Testis (tissue), 3 donors: ENCODE measurements around the gene GARRE1. TPM values are rescaled to one million over a fixed set of nuclear protein-coding genes. Genes with fewer than 3 reads are reported as not detected.
"Not testable (repeated sequence)": the region's sequence is repeated elsewhere in the genome, so short reads cannot be mapped to it uniquely, and the experiment has no call there.

Source experiments
- DNase-seq: peaks from one replicate; pipeline ENCODE4 v3.0.0-alpha.2; 2019
- H3K27ac ChIP-seq, 2 donors: fragments of 200-600 bp; sonication (generic); one replicate each; pipeline ENCODE4 v1.5.1; 2019
- H3K27me3 ChIP-seq: fragments of 200-600 bp; sonication (generic); one replicate; pipeline ENCODE4 v1.5.1; 2019
- H3K36me3 ChIP-seq: fragments of 200-600 bp; sonication (generic); one replicate; pipeline ENCODE4 v1.5.1; 2017; ENCODE audit warnings: low read depth; ENCODE audit errors: missing control alignments
- H3K4me1 ChIP-seq: fragments of 200-600 bp; sonication (generic); one replicate; pipeline ENCODE4 v1.5.1; 2019
- H3K4me3 ChIP-seq, 2 donors: fragments of 200-600 bp; sonication (generic); one replicate each; pipeline ENCODE4 v1.5.1; 2017 to 2019
- H3K9me3 ChIP-seq: fragments of 200-600 bp; sonication (generic); one replicate; pipeline ENCODE4 v1.5.1; 2017
- CTCF ChIP-seq, 3 experiments: fragments of 450-650 bp in 2 of 3; fragments of 200-600 bp in 1 of 3; sonication (generic) in 1 of 3; IDR thresholded peaks; one replicate each; pipeline ENCODE4 v1.5.1; 2016 to 2019; ENCODE audit warnings: antibody characterized with exemption in 3 of 3, mild to moderate bottlenecking in 2 of 3, moderate library complexity in 1 of 3
- POLR2A ChIP-seq: fragments of 450-650 bp; IDR thresholded peaks from one replicate; pipeline ENCODE4 v1.6.1; 2017; ENCODE audit warnings: antibody characterized with exemption, mild to moderate bottlenecking, moderate library complexity
- WGBS, 2 donors: methylation state at CpG; one replicate each; pipeline ENCODE4 v1.1.5; 2018; 5-methylcytosine and 5-hydroxymethylcytosine counted together
- intact Hi-C: fragments of 100-400 bp; cut with DNase I; formaldehyde crosslinking; loops from one replicate; pipeline ENCODE4 v1.15.1; 2023; ENCODE audit warnings: low total_unique reads
- polyA plus RNA-seq: library from polyadenylated mRNA; stranded (reverse); fragments of 350-450 nt; fragmentation: Illumina TruSeq; extraction: RNeasy Lipid Tissue Mini Kit (QIAGEN cat#74804); gene quantifications from one replicate; pipeline ENCODE4 v1.2.3, GENCODE V29; 2014; ENCODE audit warnings: low read depth, low replicate concordance; ENCODE audit not compliant: insufficient read depth
- total RNA-seq, 2 donors: library from RNA; depleted of rRNA; stranded (reverse); fragments of >200 nt; gene quantifications; one replicate each; pipeline ENCODE4 v1.2.3, GENCODE V29; 2016

GARRE1 gene
- total and polyA plus RNA-seq, 3 donors from 2014 or later = 21.1 to 38.4 (median 33.7) TPM

DNA sequence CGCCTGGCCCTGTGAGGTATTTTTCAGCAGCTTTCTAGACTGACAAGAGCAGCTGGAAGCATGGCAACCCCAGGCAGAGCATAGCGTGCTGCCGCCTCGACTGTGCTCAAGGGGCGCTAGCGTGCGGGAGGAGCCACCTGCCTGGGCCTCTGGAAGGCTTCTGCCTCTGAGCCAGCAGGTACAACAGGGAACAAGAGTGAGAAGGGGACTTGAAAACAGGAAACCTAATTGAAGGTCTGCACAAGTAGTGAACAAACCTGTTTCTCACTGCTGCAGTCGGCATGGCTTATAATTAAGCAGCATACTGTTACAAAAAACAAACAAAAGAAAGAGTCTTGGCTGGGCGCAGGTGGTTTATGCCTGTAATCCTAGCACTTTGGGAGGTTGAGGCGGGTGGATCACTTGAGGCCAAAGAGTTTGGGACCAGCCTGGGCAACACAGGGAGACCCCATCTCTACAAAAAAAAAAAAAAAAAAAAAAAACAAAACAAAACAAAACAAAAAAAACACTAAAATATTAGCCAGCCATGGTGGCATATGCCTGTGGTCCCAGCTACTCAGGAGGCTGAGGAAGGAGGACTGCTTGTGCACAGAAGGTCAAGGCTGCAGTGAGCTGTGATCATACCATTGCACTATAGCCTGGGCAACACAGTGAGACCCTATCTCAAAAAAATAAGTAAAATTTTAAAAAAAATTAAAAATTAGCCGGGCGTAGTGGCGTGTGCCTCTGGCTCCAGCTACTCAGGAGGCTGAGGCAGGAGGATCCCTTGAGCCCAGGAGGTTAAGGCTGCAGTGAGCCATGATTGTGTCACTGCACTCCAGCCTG is 12.6 kb upstream of the GARRE1 start:
- Histone ChIP-seq H3K4me1 (no peaks in the 10 kb centered on the region), H3K27me3 (no peaks in the 10 kb centered on the region), H3K27ac (no peak overlapping the region), H3K4me3 (no peak overlapping the region), H3K36me3 (no peaks in the 10 kb centered on the region), H3K9me3 (no peaks in the 10 kb centered on the region)
- intact Hi-C loops = no loop called here
- WGBS, 2 donors = 78 to 81% methylated on average over 12 to 13 of the region's 13 CpGs
- TF ChIP-seq POLR2A = no peak
- no peak for TF ChIP-seq CTCF (IDR thresholded peaks at IDR 0.05)
- no peak for DNase-seq

- H3K27ac ChIP-seq, H3K27me3 ChIP-seq, H3K4me1 ChIP-seq, DNase-seq, intact Hi-C loops, H3K36me3 ChIP-seq, H3K4me3 ChIP-seq, H3K9me3 ChIP-seq: not testable (repeated sequence)
- 83 to 95% methylated on average over 9 to 10 of the region's 10 CpGs for WGBS, 2 donors
Measured at GRCh38 chr19:34243138-34243875, 11.0 kb upstream of the GARRE1 start.

- intact Hi-C loops = no loop called here
- Histone ChIP-seq H3K4me1 (no peaks in the 10 kb centered on the region), H3K9me3 (no peaks in the 10 kb centered on the region), H3K27ac (no peak overlapping the region), H3K27me3 (no peaks in the 10 kb centered on the region), H3K36me3 (no peaks in the 10 kb centered on the region), H3K4me3 (no peak overlapping the region)
- no peak for DNase-seq
- 89 to 92% methylated on average over 17 of the region's 17 CpGs for WGBS, 2 donors
- TF ChIP-seq POLR2A (no peak), CTCF (IDR thresholded peaks at IDR 0.05) (no peak)
Measured at GRCh38 chr19:34243876-34244578, 10.3 kb upstream of the GARRE1 start.

- WGBS, 2 donors = 83 to 86% methylated on average over 13 of the region's 13 CpGs
- Histone ChIP-seq H3K27me3 (no peaks in the 10 kb centered on the region), H3K27ac (no peak overlapping the region), H3K36me3 (no peaks in the 10 kb centered on the region), H3K9me3 (no peaks in the 10 kb centered on the region), H3K4me1 (no peaks in the 10 kb centered on the region), H3K4me3 (no peak overlapping the region)
- TF ChIP-seq POLR2A (no peak), CTCF (IDR thresholded peaks at IDR 0.05) (no peak)
- intact Hi-C loops = no loop called here
- DNase-seq = no peak
Measured at GRCh38 chr19:34244611-34245299, 9.6 kb upstream of the GARRE1 start.

- no peaks in the 10 kb centered on the region for H3K9me3 ChIP-seq
- no peaks in the 10 kb centered on the region for H3K27me3 ChIP-seq
- no peaks in the 10 kb centered on the region for H3K36me3 ChIP-seq
- 51 to 66% methylated on average over 4 of the region's 4 CpGs for WGBS, 2 donors
- TF ChIP-seq POLR2A = no peak
- no peaks in the 10 kb centered on the region for H3K4me1 ChIP-seq
- intact Hi-C loops = no loop called here
- no peak overlapping the region for H3K27ac ChIP-seq
- H3K4me3 ChIP-seq = no peak overlapping the region
- no peak for DNase-seq
Measured at GRCh38 chr19:34246340-34246739, 8.0 kb upstream of the GARRE1 start.
